GM19035 (cell line): ENCODE results near the gene DNAH17.
A peak's percentile ranks its signal among the peaks of the same experiment; 100 is the strongest.

ENCODE experiments used
- ATAC-seq: cut with Tn5 transposase; IDR thresholded peaks from one replicate; pipeline ENCODE4 v1.9.1; 2021; ENCODE audit not compliant: unreplicated experiment

The DNAH17 gene

DNA sequence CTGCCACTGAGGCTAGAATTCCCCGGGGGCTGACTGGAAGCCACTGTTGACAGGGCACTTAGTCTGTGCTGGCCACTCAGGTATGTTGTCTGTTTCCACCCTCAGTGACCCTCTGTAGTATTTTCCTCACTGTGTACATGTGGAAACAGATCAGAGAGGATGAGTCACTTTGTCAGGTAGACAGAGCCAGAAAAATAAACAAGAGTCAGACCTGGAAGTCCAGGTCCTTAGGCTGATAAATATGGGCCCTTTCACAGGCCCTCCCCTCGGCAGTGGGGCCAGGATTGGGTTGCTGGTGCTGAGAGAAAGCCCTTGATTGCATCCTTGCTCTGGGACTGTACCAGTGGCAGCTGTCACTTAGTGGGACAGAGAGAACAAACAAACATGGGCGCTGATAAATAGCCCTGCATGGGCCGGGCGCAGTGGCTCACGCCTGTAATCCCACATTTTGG, 177.5 kb downstream of the DNAH17 start:
- ATAC-seq, result no peak

DNA sequence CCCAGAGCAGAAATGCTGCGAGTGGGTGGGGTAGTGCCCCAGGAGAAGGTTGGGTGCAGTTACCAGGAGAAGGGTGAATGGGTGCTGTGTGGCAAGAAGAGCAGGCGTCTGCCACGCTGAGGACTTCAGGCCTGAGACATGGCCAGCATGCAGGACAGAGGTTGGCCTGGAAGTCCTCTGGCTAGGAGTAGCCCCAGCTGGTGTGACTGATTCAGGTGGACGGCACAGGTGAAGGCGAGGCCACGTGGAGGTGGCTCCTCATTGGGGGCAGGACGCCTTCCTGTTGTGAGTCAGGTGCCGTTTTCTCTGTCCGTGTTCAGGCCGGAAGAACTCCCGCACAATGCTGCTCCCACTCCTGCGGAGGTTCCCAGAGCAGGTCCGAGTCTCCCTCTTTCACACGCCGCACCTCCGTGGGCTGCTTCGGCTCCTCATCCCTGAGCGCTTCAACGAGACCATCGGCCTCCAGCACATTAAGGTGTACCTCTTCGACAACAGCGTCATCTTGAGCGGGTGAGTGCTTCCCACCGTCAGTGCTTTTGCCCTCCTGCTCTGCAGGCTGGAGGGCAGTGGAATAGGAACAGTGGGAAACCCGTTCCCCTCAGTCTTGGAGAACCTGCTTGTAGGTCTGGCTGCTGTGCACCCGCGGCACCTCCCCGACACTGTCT, 178.0 kb downstream of the DNAH17 start:
- no peak for ATAC-seq

DNA sequence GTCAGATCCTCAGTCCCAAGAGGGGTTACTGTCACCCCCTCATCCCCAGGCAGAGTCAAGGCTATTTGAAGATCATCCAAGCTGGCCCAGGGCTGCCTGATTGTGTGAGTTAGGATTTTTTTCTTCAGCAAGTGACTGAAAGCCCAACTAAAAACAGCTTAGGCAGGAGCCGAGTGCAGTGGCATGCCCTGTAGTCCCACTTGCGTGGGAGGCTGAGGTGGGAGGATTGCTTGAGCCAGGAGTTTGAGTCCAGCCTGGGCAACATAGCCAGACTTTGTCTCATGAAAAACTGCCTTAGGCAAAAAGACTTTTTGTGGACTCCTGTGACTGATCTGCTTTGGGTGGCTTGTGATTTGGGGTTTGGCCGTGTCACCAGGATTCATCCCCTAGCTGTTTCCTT, 178.8 kb downstream of the DNAH17 start:
- no peak for ATAC-seq

DNA sequence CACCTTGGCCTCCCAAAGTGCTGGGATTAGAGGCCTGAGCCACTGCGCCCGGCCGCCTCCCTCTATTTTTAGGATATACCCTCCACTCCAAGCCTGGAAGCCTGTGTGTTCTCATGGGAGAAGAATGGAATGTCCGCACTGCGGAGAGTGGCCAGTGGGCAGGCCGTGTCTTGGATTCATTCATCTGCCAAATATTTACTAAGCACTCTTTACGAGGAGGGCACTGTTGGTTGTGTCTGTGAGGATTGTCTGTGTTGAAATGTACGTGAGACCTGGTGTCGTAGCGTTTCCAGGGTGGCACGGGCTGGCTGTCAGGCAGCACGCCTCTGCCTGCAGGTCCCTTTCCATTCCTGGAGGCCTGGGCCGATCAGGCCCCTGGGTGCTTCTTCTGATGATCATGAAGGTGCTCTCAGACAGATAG, 179.5 kb downstream of the DNAH17 start:
- ATAC-seq, result no peak

DNA sequence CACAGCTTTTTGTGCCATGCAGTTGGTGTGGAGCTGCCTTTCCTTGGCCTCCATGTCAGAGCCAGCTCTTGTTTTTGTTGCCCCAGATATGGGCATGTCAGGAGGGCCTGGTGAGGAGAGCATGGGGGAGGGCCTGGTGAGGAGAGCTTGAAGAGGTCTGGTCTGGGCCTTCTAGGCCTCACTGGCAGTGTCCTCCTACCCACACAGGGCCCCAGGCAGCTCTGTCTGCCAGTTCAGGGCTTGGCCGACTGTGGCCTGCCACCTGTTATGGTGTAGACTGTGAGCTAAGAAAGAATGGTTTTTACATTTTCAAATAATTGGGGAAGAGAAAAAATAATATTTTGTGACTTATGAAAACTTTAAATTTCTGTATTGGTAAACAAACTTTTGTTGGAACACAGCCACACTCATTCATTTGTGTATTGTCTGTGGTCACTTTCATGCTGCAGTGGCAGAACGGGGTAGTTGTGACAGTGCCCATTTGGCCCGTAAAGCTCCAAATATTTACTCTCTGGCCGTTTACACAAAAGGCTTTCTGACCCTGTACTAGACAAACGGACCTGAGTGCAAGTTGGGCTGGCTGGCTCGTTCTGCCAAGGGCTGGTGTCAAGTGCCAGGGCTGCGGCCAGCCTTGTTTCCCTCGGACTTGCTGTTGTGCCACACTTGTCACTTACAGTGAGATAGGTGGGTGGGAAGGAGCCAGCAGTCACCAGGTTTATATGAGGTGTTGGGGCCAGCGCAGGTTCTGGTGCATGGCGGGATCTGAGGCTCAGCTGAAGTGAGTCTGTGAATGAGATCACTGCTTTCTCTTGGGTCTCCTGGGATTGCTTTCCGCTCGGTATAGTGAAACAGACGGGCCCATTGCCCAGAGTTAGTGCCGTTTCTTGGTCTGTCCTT, 180.5 kb downstream of the DNAH17 start:
- ATAC-seq, result no peak

DNA sequence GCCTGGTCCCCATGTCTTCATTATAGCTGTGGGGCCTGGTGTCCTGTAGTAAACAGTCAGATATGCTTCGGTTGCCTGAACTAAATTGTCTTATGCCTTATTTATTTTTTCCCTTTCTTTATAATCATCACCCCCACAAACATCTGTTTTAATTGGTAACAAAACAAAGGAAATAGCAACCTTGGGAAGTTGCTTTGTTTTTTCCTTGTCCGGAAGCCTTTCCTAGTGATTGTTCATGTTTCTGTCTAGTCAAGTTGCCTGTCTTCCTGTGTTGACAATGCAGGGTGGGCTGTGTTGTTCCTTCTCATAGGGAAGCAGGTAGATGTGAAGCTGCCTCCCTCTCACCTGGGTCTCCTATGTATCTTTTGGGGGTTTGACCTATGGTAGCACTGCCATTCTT, 182.0 kb downstream of the DNAH17 start:
- no peak for ATAC-seq

DNA sequence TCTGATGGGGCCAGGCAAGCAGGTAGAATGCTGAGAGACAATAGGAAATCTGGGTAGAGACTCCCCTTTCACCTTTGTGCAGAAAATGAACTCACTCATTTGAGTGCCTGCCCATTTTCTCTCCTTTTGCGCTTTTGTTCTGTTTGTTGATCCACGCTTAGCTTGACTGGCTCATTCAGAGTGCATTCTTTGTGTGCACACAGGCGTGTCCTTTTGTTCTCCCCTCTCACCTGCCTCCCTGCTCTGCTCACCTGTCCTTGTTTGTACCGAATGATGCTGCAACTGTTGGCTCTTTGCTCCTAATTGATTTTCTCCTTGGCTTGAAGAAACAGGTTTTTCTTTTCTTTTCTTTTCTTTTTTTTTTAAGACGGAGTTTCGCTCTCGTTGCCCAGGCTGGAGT, 183.0 kb downstream of the DNAH17 start:
- no peak for ATAC-seq

DNA sequence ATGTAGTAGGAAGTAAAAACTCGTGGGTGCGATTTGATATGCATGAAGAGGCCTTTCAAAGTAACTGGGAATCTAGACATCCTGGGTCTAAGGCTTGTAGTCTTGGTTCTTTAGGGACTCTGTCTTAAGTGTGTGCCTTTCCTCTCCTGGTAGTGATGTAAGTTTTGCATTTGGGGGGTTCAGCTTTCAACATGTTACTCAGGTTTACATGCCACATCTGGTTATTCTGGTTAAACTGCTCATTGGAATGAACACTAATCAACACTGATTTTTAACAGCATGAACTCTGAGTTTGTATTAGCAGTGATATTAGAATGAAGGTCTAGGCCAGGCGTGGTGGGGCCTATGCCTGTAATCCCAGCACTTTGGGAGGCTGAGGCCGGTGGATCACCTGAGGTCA, 183.6 kb downstream of the DNAH17 start:
- ATAC-seq, result no peak

DNA sequence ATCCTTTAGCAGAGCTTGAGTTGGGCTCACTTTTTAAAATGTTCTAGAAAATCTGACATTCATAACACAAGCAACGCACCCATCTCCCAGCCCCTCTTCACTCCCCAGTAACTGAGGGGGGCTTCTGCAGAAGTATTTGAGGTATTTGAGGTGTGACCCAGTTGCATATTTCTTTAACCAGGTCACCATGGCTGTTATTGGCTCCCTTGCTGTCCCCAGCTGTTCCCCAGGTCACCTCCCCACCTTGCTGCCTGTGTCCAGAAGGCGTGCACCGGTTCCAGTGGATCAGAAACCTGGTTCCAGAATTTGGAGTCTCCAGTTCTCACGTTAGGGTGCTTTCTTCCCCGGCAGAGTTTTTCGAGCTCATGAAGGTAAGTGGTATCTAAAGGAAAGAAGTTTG, 184.9 kb downstream of the DNAH17 start:
- ATAC-seq, result no peak

DNA sequence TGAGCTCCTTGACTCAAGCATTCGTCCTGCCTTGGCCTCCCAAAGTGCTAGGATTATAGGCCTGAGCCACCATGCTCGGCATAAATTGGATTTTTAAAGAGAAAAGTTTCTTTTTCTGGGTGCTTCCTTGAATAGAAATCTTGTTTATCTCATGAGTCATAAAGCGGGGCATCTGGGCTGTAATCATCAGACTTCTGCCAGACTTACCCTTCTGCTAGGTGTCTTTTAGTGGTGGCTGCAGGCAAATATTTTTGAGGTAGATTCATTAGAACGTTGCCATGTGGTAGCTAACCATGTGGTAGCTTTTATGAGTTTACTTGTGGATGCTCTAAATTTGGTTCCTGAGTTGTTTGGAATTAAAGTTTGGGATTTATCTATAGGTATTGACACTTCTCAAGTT, 185.4 kb downstream of the DNAH17 start:
- no peak for ATAC-seq

DNA sequence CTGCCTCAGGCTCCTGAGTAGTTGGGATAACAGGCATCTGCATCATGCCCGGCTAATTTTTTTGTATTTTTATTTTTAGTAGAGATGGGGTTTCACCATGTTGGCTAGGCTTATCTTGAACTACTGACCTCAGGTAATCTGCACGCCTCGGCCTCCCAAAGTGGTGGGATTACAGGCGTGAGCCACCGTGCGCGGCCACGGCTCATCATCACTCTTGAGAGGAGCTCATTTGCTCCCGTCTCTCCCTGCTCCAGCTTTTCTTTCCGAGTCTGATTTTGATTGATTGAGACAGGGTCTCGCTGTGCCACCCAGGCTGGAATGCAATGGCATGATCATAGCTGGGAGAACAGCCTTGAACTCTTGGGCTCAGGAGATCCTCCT, 186.2 kb downstream of the DNAH17 start:
- no peak for ATAC-seq

DNA sequence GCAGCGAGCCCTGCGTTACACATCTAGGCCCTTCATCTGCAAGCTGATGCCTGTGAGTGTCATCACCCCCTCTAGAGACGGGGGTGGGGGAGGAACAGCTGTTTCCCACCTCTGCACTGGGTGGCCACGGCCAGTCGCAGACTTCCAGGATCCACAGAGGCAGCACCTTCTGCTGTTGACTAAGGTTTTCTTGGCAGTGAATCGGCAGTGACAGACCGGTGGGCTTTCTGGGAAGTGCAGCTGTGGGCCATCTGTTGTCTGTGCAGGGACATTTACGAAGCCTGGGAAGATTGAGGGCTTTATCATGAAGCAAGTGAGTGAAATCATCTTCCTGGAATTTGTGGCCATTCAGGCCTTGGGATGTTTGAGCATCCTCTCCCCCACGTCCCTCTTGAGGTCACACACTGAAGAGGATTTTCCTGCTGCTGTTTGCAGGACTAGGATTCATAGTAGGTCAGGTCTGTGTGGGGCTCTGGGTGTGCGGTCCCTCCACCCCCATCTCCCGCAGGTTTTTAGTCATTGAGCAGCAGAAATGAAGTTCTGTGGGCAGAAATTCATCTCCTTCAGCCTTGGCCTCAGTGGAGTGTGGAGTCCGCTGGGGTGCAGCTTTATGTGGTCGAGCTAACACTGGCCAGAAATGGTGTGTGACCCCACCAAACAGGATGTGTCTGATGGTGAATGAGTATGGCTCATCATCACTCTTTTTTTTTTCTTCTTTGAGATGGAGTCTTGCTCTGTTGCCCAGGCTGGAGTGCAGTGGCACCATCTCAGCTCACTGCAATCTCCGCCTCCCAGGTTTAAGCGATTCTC, 186.8 kb downstream of the DNAH17 start:
- ATAC-seq, result no peak

DNA sequence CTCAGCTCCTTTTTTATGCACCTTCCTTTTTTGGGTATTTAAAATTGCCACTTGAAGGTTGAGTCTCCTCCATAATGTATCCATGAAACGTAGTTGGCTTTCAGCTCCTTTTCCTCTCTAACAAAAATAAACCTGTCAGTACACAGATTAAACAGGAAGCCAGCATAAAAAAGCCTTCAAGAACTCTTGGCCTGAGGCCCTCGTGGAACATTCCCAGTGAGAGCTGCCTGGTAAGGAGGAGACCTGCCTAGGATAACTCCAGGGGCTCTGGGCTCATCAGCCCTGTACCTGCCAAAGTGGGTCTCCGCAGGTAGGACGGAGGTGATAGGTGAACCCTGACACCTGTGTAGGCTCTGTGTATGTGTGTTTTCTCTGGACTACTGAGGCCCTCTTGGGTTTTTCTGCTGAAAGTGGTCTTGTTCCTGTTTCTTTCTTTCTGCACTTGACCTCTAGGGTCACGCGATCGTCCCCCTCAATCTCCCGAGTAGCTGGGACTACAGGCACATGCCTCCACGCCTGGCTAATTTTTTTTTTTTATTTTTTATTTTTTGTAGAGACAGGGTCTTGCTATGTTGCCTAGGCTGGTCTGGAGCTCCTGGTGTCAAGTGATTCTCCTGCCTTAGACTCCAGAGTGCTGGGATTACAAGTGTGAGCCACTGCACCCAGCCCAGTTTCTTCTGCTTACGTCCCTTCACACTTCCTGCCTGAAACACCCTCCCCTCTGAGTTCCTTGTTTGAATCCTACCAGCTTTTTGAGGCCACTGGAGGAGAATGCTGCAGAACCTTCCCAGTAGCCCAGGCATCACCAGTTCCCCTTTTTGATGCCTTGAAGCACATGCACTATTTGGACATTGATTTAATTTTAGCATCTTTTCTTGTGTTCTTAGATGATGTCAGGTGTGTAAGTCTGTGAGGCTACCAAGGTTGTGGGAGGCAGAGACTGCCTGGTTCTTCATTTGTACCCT, 188.9 kb downstream of the DNAH17 start:
- ATAC-seq, result peak; percentile 32

DNA sequence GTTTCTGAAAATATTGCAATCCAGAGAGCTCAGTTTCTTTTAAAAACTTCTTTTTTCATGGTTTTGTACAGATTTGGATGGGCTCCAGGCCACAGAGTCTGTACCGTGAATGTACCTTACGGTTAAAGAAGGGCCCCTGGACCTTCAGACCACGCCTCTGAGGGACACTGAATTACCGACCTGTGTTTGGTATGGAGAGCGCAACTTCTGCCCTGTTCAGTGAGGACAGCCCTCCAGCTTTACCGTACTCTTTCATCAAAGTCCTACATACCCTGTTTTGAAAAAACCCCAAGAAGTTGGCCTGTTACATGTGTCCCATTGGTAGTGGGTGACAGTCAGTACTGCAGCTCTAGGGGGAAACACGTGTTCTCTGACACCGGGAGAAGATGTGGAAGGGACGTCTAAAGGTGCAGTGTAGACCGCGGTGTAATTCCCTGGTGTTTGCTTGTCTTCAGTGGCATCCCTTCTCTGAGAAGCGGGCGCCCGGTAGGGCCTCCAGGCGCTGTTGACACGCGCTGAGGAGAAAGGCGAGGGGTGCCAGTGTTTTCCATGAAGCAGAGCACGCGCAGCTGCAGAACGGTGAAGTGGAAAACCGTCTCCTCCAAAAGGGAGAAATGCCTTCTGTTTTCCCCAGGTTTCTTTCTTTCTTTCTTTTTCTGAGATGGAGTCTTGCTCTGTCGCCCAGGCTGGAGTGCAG, 192.6 kb downstream of the DNAH17 start:
- ATAC-seq, result no peak

DNA sequence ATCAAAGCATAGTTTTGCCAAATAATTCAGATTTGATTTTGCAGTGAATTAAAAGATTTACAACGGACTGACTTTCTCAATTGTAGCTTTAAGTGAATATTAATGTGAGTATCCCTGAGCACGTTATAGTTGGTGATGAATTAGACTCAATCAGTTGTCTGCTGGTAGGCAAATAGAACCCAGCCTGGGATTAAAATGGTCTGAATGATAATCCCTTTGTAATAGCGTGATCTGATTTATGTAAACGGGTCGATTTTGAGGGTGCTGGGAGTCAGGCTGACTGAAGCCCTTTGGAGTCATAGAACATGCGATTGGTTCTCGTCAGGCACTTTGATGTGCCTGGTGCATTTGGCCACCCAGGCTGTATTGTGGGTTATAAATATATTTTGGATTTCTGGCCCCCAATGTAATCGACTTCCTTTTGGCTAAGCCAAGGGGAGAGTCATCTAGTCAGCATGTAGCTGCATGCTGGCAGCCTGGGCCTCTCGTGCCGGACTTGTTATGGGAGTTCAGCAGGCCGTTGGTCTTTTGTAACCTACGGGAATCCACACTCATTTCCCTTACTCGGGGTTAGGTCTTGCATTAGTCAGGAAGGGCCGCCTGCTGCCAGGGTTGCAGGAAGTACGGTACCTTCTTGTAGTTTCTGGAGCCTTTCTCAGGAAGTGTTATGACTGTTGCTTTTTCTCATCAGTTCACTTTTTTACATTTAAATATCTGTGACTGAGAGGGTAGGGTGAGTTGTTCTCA, 193.3 kb downstream of the DNAH17 start:
- ATAC-seq, result no peak

DNA sequence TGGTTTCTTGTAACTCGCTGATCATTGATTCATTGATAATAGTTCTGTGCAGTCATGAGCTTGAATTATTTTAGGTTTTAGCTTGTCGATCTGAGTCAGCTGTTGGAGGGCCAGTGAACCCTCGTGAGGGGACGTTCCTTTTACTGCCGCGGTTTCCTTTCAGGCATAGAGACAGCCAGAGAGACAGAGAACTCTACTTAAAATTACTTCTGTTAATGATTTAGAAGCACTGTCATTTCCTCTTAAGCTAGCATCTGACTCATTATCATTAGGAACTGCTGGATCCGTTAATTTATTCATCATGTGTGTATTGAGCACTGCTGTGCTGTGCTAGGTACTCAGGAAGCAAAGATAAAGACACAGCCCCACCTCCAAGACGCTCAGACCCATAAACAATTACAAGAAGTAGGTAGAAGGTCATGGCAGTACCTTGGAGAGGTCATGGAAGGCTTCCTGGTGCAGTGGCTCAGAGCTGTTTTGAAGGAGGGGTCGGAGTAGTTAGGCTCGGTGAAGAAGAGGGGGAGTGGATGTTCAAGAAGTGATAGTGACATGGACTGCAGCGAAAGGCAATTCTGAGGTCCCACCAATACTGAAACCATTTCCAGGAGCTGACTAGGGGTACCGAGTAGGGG, 195.5 kb downstream of the DNAH17 start:
- ATAC-seq, result no peak

DNA sequence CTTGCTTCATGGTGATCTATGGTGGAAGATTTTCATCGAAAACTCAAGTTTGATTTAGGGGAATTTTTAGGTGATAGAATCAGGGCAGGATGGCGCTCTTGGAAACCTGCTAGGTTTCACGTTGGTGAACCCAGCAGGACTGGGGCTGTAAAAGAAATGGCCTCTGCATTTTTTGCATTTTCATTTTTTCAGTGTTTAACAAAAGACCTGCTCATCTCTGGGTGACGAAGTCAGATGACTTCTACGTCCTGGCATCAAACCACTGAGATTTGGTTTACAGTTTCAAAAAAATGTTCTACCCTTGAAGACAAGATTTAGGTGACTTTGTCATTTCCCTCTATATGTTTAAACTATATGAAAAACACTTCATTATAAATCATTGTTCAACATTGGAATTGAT, 196.8 kb downstream of the DNAH17 start:
- ATAC-seq, result no peak

DNA sequence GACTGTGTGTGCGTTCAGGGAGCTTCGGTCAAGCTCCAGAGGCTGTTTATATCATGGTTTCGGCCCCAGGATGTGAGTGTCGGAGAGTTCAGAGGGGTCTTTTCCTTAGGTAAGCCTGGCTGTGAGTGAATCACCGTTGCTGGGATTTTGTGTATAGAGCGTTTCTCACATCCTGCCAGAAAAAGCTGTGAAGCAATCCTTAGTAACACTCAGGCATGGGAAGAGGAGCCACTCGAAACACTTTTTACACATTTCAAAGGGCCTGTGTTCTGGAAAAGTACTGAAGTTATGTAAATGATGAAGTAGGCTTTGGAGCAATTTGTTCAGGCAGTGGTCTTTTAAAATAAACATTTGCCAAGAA, 198.1 kb downstream of the DNAH17 start:
- ATAC-seq, result no peak
